GM21717 (cell line): ENCODE data around the gene SLC2A4RG.
"Not testable (repeated sequence)": the region's sequence is repeated elsewhere in the genome, so short reads cannot be mapped to it uniquely, and the experiment has no call there.

ENCODE experiments used
- ATAC-seq: cut with Tn5 transposase; IDR thresholded peaks from one replicate; pipeline ENCODE4 v1.9.1; 2021; ENCODE audit warnings: mild to moderate bottlenecking, moderate library complexity; ENCODE audit not compliant: unreplicated experiment

The SLC2A4RG gene

GRCh38 chr20:63712191-63712590 lies 27.4 kb upstream of the SLC2A4RG start:
- no peak for ATAC-seq

- ATAC-seq: no peak
Observed at GRCh38 chr20:63714858-63715257, 24.7 kb upstream of the SLC2A4RG start.

GRCh38 chr20:63718996-63719395 lies 20.6 kb upstream of the SLC2A4RG start:
- ATAC-seq: no peak

GRCh38 chr20:63722967-63723622 lies 16.5 kb upstream of the SLC2A4RG start:
- not testable (repeated sequence) for ATAC-seq

GRCh38 chr20:63730189-63730733 lies 9.3 kb upstream of the SLC2A4RG start:
- ATAC-seq: not testable (repeated sequence)

- no peak for ATAC-seq
Observed at GRCh38 chr20:63731410-63731809, 8.2 kb upstream of the SLC2A4RG start.

GRCh38 chr20:63732118-63733095 lies 7.2 kb upstream of the SLC2A4RG start:
- no peak for ATAC-seq

GRCh38 chr20:63733117-63733516 lies 6.5 kb upstream of the SLC2A4RG start:
- ATAC-seq: no peak

- ATAC-seq: no peak
Observed at GRCh38 chr20:63733579-63734081, 5.9 kb upstream of the SLC2A4RG start.

- no peak for ATAC-seq
Observed at GRCh38 chr20:63734111-63734945, 5.2 kb upstream of the SLC2A4RG start.

- ATAC-seq: no peak
Observed at GRCh38 chr20:63734946-63735858, 4.4 kb upstream of the SLC2A4RG start.

- no peak for ATAC-seq
Observed at GRCh38 chr20:63735859-63736718, 3.5 kb upstream of the SLC2A4RG start, which contains the start of gene LIME1. TSS of gene LIME1 (plus strand) at chr20:63736664. CDS start at chr20:63737550, 886 bp downstream.

- no peak for ATAC-seq
Observed at GRCh38 chr20:63736893-63737694, 2.5 kb upstream of the SLC2A4RG start.

- ATAC-seq: no peak
Observed at GRCh38 chr20:63737695-63737944, 2.0 kb upstream of the SLC2A4RG start.

GRCh38 chr20:63737945-63738686 lies 1.5 kb upstream of the SLC2A4RG start:
- ATAC-seq: no peak

GRCh38 chr20:63738687-63739129 lies 868 bp upstream of the SLC2A4RG start:
- ATAC-seq: no peak

- ATAC-seq: no peak
Observed at GRCh38 chr20:63740070-63740626, 572 bp downstream of the SLC2A4RG start.
